ENCODE measurements around the gene DNM3. TPM values are rescaled to one million over a fixed set of nuclear protein-coding genes. Genes with fewer than 3 reads are reported as not detected.

DNM3 gene
- total and polyA plus RNA-seq, 10 of the 15 experiments (the other 5 are each of a cell fraction or from before 2014, with no cell fraction given), result 0.03 to 1.5 (median 0.08) TPM; not detected in 3

DNA sequence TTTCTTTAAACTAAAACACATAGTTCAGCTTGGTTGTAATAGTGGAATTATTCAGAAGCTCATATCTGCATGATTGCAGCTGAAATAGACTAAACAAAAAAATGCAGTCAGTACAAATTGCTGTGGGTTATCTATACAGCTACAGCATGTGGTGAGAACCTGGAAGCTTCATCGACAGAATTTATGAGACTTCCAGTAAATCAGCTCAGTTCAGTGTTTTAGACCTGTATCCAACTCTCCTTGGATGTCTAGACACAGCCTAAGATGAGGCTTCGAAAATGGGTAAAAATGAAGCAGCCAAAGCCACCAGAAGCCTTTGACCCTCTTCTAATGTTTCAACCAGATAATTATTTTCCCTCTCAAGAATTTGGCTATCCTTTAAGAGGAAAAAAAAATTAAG, 452.1 kb downstream of the DNM3 start (continued):
- TF ChIP-seq EZH2 (IDR thresholded peaks at IDR 0.05; ENCODE audit: borderline replicate concordance, control insufficient read depth, low read depth, low read length), result no peak

DNA sequence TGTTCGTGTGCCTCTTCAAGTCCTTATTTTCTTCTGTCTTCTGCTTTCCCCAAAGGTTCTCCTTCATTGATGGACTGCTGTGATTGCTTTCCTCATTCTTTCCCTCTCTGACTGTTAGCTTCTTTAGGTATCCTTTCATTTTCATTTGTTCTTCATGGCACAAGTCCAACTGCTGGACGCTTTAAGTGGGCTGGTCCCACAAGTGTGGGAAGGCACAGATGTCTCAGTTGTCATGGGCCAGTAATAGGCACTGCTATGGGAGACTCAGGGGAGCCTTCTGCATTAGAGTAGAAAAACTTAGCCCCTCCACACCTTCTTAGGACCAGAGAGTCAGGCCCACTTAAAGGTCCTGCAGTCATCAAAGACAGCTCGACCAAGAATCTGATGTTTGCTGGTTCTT, 456.8 kb downstream of the DNM3 start:
- TF ChIP-seq BACH1 (IDR thresholded peaks at IDR 0.05; ENCODE audit: borderline replicate concordance) (no peak), MEF2A (IDR thresholded peaks at IDR 0.05; ENCODE audit: insufficient read depth, low read depth, low read length) (no peak), HDGF (IDR thresholded peaks at IDR 0.05) (no peak), ASH2L (IDR thresholded peaks at IDR 0.05; ENCODE audit: borderline replicate concordance, low read depth) (no peak), KLF5 (IDR thresholded peaks at IDR 0.05; ENCODE audit: partially characterized antibody) (no peak), NR2F1 (conservative IDR thresholded peaks at IDR 0.05) (no peak), CBX5 (IDR thresholded peaks at IDR 0.05; ENCODE audit: low read depth) (no peak), ZNF24 (IDR thresholded peaks at IDR 0.05) (no peak), IKZF1 (conservative IDR thresholded peaks at IDR 0.05) (no peak)
- H3K79me2 ChIP-seq (ENCODE audit: control insufficient read depth, insufficient read depth, low read length), result no peaks in the 10 kb centered on the region
- H2AFZ ChIP-seq (ENCODE audit: control insufficient read depth, low read depth, low read length), result peak overlapping the region; percentile 33
- intact Hi-C loops (cut with micrococcal nuclease; ENCODE audit: unreplicated experiment), result no loop called here
- ChIA-PET RAD21 (ENCODE audit: unreplicated experiment) (no interaction called here), SMC1A (ENCODE audit: uncharacterized antibody, unreplicated experiment) (interaction anchor here (0.6 to 1.2 kb wide), 4 partner anchors 41 to 105 kb away, joined by 3 to 4 read pairs (median 4); no protein-coding TSS in a partner anchor), POLR2A (interaction anchor here (0.5 kb wide), 1 partner anchor 10 kb away, joined by 4 read pairs; no protein-coding TSS in a partner anchor), CTCF (interaction anchor here (0.5 kb wide), 1 partner anchor 52 kb away, joined by 3 read pairs; no protein-coding TSS in a partner anchor)
- in situ Hi-C loops (cut with MboI), result no loop called here
- no peak overlapping the region for H3K4me3 ChIP-seq
- H3K36me3 ChIP-seq (ENCODE audit: control insufficient read depth in 2 of 2, insufficient read depth in 2 of 2, low read length in 1 of 2), result no peaks in the 10 kb centered on the region
- H3K9ac ChIP-seq (ENCODE audit: control insufficient read depth, insufficient read depth, low read length), result no peak overlapping the region
- peak; percentile 66 for ATAC-seq
- no peaks in the 10 kb centered on the region; the same call in 1 of the 3 replicates for H3K9me3 ChIP-seq (replicated peaks; ENCODE audit: control insufficient read depth, insufficient read depth, low read length)
- H4K20me1 ChIP-seq (ENCODE audit: control insufficient read depth, insufficient read depth), result no peaks in the 10 kb centered on the region
- H3K4me1 ChIP-seq (ENCODE audit: control insufficient read depth, insufficient read depth, low read length), result no peaks in the 10 kb centered on the region
- H3K27me3 ChIP-seq (replicated peaks in 1 of 2; ENCODE audit: control insufficient read depth in 2 of 2, insufficient read depth in 2 of 2, low read length in 1 of 2), result no peaks in the 10 kb centered on the region
- H3K4me2 ChIP-seq (ENCODE audit: control insufficient read depth, insufficient read depth), result no peak overlapping the region
- no TSS peak for BruUV-seq (replicated peaks)
- WGBS (ENCODE audit: insufficient coverage, insufficient replicate concordance, low lambda C conversion rate, missing lambda C conversion rate), result 18% methylated on average over 3 of the region's 3 CpGs
- FAIRE-seq, result no peak
- DNase-seq (ENCODE audit: low read depth, low spot score), result peak; percentile 31
- H3K27ac ChIP-seq (ENCODE audit: control insufficient read depth, insufficient read depth), result no peak overlapping the region

Data from GM12878 (cell line).